ENCODE results near the gene SELENOV. TPM values are rescaled to one million over a fixed set of nuclear protein-coding genes. Genes with fewer than 3 reads are reported as not detected.

The SELENOV gene
- total and polyA plus RNA-seq, 9 of the 15 experiments (the other 6 are each of a cell fraction or from before 2014, with no cell fraction given) = 0.04 to 0.09 (median 0.06) TPM; not detected in 4

DNA sequence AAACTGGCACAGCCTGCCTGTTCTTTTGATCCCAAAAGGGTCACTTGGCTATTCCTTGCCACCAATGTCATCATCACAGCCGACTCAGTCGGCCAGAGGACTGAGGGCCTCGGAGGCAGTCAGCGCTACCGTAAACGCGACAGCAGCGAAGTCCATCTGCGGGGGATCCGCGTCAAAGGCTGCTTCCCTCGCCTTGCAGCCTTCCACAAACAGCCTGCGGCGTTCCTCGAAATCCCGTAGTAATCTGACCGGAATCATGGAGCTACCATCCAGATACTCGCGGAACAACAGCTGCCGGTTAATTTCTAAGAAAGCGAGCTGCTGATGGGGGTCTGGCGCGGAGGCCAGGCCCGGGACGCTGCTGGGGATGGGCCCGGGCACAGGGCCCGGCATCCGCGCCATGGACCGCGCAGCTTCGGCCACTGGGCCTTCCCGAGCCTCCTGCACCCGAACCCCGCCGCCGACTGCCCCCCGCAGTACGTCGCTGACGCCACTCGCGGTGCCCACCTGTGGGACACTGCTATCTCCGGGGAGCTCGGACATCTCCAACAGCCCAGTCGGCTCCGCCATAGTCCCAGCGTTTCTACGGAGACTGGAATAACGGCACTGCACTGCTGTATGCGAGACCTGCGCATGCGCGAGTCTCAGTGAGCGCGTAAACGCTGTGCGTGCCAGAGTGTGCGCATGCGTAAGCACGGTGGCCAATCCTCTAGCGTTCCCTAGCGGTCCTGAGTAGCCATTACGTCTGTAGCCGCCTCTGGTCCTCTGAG is 17.5 kb downstream of the SELENOV start, which contains the start of gene EID2B (continued):
- TF ChIP-seq, protein P1, sequence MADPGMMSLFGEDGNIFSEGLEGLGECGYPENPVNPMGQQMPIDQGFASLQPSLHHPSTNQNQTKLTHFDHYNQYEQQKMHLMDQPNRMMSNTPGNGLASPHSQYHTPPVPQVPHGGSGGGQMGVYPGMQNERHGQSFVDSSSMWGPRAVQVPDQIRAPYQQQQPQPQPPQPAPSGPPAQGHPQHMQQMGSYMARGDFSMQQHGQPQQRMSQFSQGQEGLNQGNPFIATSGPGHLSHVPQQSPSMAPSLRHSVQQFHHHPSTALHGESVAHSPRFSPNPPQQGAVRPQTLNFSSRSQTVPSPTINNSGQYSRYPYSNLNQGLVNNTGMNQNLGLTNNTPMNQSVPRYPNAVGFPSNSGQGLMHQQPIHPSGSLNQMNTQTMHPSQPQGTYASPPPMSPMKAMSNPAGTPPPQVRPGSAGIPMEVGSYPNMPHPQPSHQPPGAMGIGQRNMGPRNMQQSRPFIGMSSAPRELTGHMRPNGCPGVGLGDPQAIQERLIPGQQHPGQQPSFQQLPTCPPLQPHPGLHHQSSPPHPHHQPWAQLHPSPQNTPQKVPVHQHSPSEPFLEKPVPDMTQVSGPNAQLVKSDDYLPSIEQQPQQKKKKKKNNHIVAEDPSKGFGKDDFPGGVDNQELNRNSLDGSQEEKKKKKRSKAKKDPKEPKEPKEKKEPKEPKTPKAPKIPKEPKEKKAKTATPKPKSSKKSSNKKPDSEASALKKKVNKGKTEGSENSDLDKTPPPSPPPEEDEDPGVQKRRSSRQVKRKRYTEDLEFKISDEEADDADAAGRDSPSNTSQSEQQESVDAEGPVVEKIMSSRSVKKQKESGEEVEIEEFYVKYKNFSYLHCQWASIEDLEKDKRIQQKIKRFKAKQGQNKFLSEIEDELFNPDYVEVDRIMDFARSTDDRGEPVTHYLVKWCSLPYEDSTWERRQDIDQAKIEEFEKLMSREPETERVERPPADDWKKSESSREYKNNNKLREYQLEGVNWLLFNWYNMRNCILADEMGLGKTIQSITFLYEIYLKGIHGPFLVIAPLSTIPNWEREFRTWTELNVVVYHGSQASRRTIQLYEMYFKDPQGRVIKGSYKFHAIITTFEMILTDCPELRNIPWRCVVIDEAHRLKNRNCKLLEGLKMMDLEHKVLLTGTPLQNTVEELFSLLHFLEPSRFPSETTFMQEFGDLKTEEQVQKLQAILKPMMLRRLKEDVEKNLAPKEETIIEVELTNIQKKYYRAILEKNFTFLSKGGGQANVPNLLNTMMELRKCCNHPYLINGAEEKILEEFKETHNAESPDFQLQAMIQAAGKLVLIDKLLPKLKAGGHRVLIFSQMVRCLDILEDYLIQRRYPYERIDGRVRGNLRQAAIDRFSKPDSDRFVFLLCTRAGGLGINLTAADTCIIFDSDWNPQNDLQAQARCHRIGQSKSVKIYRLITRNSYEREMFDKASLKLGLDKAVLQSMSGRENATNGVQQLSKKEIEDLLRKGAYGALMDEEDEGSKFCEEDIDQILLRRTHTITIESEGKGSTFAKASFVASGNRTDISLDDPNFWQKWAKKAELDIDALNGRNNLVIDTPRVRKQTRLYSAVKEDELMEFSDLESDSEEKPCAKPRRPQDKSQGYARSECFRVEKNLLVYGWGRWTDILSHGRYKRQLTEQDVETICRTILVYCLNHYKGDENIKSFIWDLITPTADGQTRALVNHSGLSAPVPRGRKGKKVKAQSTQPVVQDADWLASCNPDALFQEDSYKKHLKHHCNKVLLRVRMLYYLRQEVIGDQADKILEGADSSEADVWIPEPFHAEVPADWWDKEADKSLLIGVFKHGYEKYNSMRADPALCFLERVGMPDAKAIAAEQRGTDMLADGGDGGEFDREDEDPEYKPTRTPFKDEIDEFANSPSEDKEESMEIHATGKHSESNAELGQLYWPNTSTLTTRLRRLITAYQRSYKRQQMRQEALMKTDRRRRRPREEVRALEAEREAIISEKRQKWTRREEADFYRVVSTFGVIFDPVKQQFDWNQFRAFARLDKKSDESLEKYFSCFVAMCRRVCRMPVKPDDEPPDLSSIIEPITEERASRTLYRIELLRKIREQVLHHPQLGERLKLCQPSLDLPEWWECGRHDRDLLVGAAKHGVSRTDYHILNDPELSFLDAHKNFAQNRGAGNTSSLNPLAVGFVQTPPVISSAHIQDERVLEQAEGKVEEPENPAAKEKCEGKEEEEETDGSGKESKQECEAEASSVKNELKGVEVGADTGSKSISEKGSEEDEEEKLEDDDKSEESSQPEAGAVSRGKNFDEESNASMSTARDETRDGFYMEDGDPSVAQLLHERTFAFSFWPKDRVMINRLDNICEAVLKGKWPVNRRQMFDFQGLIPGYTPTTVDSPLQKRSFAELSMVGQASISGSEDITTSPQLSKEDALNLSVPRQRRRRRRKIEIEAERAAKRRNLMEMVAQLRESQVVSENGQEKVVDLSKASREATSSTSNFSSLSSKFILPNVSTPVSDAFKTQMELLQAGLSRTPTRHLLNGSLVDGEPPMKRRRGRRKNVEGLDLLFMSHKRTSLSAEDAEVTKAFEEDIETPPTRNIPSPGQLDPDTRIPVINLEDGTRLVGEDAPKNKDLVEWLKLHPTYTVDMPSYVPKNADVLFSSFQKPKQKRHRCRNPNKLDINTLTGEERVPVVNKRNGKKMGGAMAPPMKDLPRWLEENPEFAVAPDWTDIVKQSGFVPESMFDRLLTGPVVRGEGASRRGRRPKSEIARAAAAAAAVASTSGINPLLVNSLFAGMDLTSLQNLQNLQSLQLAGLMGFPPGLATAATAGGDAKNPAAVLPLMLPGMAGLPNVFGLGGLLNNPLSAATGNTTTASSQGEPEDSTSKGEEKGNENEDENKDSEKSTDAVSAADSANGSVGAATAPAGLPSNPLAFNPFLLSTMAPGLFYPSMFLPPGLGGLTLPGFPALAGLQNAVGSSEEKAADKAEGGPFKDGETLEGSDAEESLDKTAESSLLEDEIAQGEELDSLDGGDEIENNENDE (IDR thresholded peaks at IDR 0.05; ENCODE audit: low read depth, low read length) = no peak
- TF ChIP-seq, protein P2, sequence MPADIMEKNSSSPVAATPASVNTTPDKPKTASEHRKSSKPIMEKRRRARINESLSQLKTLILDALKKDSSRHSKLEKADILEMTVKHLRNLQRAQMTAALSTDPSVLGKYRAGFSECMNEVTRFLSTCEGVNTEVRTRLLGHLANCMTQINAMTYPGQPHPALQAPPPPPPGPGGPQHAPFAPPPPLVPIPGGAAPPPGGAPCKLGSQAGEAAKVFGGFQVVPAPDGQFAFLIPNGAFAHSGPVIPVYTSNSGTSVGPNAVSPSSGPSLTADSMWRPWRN (IDR thresholded peaks at IDR 0.05; ENCODE audit: low read depth) = no peak
- TF ChIP-seq BCLAF1 (IDR thresholded peaks at IDR 0.05; ENCODE audit: borderline replicate concordance in 1 of 2, control insufficient read depth in 1 of 2, low read depth in 2 of 2, low read length in 1 of 2) = no peak
- no peak for TF ChIP-seq CBX5 (IDR thresholded peaks at IDR 0.05; ENCODE audit: borderline replicate concordance, low read depth)
- peak; percentile 92 for TF ChIP-seq RB1 (IDR thresholded peaks at IDR 0.05; ENCODE audit: low read depth)
- no peak for TF ChIP-seq PHTF2 (CRISPR knock-in tag; IDR thresholded peaks at IDR 0.05)
- no peak for TF ChIP-seq ZNF24 (IDR thresholded peaks at IDR 0.05)
- TF ChIP-seq UBTF (IDR thresholded peaks at IDR 0.05; ENCODE audit: borderline replicate concordance in 1 of 2, low read depth in 2 of 2, low read length in 2 of 2) = 0 out of 4 replicates have a peak, but pooled peaks have one; percentile 25 to 78

Measured in K562 (cell line).